DMS53 (cell line): ENCODE data around the gene FRY.
"Not testable (repeated sequence)": the region's sequence is repeated elsewhere in the genome, so short reads cannot be mapped to it uniquely, and the experiment has no call there.

Source experiments
- DNase-seq: peaks from one replicate; lab custom pipeline; 2025; lab: John Stamatoyannopoulos, UW

The FRY gene

DNA sequence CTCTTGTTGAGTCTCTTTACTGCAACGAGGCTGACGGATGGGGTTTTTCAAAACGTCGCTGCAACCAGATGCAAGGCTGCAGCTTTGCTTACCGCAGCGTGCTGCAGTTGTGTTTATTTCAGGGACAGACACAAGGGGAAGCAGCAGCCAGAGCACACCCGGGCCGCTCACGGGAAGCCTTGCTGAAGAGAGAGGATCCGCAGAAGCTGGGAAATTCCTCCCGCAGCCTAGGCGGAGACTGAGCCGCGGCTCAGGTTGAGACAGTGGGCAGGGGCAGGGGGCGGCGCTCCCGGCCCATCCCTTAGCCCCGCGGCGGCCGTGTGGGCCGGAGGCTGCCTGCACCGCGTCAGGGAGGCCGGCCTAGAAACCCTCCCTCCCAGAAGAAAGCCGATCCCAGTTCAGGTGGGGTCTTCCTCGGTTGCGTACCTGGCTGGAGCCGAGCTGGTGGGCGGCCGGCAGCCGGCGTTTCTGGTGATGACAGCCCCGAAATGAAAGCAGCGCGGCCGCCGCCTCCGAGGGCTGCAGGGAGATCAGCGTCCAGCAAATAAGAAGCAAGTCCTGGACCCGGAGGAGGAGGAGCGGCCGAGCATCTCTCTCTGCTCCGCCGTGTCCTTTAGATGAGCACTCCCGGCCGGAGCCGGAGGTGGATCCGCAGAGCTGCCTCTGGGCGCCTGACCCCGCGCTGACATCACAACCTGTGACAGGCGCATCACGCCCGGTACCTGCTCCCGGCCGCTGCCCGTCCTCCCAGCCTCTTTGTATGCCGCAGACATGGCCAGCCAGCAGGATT, at the start of gene FRY:
FRY (plus strand) TSS at position 750 of the 790 bp plus-strand sequence; CDS start at position 772, 22 bp downstream.
- peak; percentile 92 for DNase-seq

DNA sequence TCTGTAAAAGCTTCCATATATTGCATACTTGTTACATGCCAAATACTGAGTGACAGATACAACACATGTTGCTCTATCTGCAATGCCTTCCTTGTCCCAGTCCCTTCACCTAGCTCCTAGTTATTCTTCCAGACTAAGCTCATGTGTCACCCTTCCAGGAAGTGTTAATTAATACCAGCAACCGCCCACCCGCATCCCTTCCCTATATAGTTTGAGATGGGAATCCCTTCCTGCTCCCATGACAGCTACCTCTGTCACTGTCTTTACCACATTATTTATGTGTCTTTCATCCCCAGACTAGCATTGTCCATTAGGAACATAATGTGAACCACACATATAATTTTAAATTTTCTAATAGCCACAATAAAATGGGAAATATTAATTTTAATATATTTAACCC, 49.5 kb upstream of the FRY start:
- DNase-seq: peak; percentile 83

DNA sequence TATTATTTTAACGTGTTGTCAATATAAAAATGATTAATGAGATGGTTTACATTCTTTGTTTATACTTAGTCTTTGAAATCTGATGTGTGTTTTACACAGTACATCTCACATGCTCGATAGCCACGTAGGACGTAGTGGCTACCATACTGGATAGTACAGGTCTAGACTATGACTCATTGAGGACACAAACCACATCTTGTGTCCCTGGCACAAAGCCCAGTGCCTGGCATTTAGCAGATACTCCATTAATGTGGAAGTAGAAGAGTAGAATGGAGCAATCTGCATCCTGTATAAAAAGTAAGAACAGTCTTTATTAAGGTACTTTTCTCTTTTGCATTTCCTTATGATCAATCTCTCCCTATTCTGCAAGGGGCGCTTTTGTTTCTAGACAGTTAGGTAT, 49.0 kb upstream of the FRY start:
- peak; percentile 99 for DNase-seq

DNA sequence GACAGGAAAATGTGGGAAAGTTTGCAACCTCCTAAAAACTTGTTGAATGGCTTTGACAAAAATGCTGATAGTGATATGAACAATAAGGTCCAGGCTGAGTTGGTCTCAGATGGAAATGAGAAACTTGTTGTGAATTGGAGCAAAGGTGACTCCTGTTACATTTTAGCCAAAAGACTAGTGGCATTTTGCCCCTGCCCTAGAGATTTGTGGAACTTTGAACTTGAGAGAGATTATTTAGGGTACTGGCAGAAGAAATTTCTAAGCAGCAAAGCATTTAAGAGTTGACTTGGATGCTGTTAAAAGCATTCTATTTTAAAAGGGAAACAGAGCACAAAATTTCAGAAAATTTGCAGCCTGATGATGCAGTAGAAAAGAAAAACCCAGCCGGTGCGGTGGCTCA, 47.9 kb upstream of the FRY start:
- not testable (repeated sequence) for DNase-seq

DNA sequence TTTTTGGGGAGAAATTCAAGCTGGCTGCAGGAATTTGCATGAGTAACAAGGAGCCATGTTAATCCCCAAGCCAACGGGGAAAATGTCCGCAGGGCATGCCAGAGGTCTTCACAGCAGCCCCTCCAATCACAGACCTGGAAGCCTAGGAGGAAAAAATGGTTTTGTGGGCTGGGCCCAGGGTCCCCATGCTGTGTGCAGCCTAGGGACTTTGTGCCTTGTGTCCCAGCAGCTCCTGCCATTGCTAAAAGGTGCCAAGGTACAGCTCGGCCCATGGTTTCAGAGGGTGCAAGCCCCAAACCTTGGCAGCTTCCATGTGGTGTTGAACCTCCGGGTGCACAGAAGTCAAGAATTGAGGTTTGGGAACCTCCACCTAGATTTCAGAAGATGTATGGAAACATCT, 47.2 kb upstream of the FRY start:
- DNase-seq: not testable (repeated sequence)

DNA sequence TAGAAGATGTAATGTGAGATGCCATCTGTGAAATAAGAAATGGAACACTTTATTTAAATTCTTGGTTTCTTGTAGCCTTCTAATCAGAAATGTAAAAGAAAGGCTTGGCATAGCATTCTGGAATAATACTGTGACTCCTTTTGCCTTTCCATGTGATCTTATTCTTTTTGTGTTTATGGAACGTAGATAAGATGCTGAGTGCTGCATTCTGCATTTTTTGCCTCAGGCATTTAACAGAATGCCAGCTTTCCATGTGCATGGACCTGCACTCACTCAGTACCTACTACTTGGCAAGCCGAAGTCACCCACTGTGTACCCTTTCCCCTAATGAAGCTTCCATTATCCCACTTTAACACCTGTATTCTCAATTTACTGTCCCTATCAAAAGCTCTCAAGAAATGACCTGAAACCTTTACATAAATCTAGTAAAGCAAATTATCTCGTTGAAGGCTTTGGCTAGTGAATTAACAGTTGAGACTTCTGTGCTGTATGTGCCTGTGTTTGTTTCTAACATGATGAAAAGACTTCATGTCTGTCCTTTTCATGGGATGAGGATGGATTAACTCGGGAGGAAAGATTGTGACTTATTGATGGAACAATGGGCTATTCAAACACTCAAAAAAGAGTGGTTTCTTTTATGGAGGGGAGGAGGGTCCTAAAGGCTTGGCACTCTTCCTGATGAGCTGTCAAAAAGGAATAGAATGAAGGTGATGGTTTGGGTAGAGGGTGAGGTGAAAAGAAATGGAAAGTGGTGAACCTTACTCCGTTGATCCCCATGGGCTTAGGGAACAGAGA, 44.7 kb upstream of the FRY start:
- DNase-seq: no peak

DNA sequence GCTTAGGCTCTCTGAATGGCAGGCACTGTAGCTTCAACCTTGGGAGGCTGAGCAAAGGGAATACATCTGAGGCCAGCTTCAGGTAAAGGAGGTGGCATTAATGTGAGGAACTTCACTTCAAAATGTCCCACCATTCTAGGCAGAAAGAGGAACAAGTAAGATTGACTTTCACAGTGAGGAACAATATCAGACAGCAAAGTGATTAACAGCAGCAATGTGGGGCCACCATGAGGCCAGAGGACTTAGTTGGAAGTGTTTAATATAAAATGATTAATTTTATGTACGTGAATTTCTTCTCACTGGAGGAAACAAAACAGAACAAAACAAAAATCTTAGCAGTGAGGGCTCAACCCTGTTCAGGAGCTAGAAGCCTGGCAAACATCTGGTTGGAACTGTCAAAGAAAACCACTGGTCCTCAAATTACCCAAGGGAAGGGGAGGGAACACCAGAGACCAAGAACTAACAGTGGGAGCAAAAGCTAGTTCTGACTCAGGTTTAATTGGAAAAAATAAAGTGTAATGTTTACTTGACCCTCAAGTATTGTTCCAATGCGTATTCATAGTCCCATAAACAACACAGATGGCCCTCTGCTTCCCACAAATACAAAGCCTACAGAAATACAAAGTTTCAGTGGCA, 43.9 kb upstream of the FRY start:
- no peak for DNase-seq

DNA sequence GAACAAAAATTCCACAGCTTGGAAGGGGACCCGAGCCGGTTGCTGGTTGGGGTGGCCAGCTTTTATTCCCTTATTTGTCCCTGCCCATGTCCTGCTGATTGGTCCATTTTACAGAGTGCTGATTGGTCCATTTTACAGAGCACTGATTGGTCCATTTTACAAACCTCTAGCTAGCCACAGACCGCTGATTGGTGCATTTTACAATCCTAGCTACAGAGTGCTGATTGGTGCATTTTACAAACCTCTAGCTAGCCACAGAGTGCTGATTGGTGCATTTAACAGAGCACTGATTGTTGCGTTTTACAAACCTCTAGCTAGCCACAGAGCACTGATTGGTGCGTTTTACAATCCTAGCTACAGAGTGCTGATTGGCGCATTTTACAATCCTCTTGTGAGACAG, 37.2 kb upstream of the FRY start:
- DNase-seq: not testable (repeated sequence)

DNA sequence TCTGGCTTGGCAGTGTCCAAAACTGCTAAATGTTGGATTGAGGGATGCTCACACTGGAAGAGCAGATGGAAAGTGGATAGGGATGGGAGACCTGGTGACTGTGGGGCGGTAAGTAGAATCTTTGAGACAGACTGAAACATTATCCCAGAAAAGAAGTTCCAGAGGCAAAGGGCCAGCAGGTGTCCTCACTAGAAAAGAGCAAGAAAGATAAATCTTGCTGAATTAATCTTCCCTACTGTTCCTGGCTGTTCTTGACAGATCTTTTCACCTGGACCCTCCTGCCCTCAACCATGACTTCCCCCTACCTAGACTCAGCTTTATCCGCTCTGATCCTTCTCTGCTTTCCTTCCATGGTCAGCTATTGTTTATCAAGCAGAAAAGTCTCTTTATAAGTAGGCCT, 35.0 kb upstream of the FRY start:
- DNase-seq: no peak

DNA sequence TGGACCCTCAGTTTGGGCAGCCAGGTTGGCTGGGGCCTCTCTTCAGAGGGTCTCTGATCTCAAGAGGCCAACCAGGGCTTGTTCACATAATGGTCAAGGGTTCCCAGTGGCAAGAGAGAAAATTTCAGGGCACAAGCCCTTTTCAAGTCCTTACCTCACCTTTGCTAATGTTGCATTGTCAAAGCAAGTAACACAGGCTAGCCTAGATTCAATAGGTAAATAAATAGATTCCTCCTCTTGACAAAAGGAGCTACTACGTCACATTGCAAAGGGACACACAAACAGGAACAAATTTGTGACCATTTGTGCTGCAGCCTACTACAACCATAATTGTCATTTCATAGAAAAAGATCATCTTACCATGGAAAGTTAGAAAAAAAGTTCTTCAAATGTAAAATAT, 33.9 kb upstream of the FRY start:
- peak; percentile 10 for DNase-seq

DNA sequence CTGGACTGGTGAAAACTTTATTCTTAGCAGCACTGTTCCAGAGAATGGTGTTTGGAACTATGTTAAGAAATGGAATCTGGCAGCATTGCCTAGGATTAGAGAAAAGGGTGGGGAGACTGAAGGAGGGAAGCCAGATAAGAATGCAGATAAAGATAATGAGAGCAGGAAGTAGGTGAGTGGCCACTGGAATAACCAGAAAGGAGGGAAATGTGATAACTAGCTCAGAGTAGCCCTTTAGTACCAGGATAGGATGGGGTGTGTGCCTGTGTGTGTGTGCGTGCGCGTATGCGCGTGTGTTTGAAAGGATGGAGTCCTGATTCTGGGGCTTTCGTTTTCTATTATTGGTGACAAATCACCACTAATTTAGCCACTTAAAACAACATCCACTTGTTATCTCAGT, 33.4 kb upstream of the FRY start:
- DNase-seq: peak; percentile 8

DNA sequence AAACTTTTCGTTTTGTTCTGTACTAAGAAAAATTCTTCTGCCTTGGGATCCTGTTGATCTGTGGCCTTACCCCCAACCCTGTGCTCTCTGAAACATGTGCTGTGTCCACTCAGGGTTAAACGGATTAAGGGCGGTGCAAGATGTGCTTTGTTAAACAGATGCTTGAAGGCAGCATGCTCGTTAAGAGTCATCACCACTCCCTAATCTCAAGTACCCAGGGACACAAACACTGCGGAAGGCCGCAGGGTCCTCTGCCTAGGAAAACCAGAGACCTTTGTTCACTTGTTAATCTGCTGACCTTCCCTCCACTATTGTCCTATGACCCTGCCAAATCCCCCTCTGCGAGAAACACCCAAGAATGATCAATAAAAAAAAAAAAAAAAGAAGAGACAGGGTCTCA, 30.8 kb upstream of the FRY start:
- not testable (repeated sequence) for DNase-seq

DNA sequence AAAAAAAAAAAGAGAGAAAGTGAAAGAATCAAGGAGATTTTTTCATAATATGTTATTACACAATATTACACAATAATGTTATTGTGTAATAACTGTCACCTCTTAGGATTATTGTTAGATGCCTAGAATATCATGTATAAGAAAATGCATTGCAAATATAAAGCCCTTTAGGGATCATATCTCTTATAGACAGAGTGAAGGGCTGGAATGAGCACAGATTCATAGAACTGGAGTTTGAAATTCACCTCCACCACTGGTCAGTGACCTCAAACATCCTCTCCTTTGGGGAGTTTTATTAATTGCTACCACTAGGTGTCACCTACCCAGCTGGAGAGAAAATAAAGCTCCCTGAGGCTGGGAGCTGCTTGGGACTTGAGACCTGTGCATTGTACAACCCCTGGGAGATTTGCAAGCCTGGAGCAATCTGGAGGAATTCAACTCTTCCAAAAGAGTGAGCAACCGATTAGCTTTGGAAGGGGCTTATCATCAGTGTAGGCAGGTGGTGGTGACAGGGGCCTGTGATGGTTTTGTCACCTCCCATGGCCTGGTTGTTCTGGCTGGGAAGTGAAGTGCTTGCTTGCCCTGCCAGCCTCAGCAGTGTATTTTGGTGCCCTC, 30.3 kb upstream of the FRY start:
- peak; percentile 90 for DNase-seq

DNA sequence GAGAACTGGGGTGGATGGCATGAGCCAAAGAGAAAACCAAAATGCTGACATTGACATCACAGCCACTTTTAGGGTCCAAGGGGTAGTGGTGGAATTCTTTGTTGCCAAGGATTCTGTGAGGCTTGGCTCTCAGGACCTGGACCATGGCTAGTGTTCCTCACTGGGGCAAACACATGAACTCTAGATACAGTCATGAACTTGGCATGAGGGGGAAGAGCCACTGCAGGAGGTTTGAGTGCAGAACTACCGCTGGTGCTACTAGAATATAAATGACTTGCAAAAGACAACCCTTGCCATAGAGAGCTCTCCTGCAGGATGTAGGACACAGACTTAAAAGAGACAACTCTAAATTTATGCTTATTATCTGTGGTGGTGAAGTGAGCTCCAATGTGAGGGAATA, 29.8 kb upstream of the FRY start:
- no peak for DNase-seq

DNA sequence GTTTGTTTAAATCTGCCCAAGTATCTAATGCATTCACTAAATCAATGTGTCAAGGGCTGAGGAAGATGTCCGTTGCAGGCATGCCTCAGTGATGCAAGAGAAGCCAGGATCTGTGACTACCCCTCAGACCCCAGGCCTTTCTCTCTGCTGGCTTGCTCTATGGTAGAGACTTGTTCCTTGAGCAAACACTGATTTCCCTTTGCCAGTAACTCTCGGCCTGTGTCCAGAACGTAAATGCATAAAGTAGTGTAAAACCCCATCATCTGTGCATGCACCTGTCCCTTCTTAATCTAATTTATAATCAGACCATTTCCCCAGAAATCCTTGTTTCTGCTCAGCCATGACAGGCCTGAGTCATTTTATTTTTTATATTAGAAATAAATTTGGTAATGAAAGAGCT, 28.7 kb upstream of the FRY start:
- DNase-seq: no peak

DNA sequence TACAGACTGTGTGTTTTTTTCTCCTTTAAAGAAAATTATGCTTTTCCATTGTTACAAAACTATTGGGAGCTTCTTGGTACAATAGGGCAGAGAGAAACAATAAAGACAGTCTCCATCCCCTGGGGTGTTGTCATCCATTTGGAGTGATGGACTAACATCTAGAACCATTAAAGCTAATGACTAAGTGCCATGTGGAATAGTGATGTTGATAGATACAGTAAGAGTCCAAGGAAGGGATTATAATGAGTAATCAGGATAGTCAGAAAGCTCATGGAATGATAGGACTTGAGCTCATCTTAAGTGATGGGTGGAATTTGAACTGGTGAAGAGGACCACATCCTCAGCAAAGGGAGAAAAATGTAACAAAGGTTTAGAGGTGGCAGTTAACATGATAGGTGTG, 24.1 kb upstream of the FRY start:
- DNase-seq: no peak

DNA sequence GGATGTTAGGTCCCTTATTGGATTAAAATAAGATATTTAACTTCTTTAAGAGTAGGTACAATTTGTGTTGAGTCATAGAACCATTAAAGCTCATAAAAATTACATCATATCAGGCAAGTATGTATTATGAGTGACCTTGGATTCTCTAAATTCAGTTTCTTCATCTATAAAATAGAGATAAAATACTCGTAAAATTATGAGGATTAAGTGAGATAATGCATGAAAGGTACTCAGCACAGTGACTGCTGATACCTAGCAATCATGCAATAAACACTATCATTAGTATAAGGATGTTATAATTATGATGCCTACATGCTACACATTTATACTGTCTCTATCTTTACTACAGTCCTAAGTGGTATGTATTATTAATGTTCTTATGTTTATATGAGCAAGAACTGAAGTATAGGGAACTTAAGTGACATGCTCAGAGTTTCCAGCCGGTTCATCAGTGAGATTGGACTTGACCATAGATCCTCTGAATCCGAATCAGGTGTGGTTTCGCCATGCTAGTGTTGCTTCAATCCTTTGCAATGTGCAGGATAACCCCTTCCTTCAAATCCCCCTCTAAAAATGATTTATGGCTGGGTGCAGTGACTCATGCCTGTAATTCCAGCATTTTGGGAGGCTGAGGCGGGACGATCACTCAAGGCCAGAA, 22.9 kb upstream of the FRY start:
- no peak for DNase-seq

DNA sequence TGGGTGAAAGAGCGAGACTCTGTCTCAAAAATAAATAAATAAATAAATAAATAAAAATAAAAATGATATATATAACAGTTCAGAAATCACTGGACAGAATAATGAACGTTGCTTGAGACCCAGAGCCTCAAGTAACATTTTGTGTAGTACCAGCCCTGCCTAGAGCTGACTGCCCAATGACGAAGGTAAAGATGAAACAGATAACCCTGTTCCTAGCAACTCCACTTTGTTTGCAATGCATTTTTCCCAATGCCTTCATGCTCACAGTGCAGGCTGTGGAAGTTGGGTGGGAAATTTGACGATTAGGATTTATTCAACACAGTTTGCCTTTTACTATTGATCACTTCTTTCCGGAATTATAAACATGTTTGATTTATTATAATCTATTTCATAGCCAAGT, 22.2 kb upstream of the FRY start:
- DNase-seq: no peak

DNA sequence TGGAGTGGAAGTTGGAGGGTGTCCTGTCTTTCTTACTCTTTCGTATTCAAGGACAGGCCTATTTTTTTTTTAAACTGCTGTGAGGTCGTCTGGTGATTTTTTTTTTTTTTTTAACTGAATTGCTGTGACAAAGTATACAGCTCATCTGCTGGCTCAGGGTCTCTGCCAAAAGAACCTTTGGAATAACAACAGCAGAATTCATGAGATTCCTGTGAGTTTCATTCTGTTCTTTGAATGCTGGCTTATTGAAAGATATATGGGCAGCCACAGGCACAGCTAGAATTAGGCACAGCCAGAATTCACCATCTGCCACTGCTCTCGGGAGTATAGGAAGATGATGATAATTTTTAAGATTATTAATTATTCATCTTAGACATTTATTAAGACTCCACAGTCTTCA, 21.4 kb upstream of the FRY start:
- DNase-seq: no peak

DNA sequence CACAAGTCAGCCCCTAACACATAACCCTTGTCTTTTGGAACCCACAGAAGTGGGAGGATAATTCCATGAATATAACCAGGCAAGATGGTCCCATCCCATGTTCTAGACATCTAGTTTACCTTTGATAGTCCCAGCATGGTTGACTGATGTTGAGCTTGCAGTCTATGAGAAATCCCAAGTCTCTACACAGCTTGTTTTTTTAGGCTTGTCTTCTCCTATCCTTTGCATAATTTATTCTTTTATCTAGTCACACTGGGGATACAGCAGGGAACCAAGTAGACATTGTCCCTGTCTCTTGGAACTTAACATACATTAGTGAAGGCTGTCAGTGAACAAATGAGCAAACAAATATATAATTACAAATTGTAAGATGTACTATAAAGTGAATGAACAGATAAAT, 19.6 kb upstream of the FRY start:
- DNase-seq: no peak

DNA sequence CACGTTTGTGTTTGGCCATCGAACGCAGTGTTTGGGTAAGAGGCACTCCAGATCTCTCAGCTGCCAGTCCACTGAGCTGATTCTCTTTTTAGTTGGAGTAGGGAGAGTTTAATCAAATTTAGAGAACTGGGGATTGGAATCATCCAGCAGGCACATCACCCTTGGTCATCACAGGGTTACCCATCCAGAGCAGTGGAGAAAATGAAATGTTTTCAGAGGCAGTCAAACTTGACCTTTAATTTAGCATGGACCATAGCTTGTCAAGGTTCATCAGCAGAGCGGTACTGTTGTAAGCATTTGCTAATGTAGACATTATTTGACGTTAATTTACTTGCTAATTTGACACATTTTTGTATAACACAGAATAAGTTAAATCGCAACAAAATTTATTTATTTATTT, 18.4 kb upstream of the FRY start:
- DNase-seq: no peak

DNA sequence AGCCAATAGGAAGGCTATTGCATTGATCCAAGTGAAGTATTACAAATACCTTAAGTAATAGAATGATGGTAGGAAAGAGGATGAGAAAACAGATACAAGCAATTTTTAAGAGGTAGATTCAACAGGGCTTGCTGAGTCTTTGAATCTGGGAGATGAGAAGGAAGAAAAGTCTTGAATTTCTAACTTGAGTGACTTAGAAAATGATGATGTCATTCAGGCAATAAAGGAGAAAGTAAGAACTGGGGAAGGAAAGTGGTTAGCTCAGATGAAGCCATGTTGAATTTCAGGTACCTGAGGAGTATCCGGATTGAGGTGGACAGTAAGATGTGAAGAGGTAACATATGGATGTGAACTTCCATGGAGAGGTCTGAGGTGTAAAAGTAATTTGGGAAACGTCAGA, 15.5 kb upstream of the FRY start:
- DNase-seq: no peak
